Measurements from ENCODE around the gene ZNF18.
A peak's percentile ranks its signal among the peaks of the same experiment; 100 is the strongest.

The ZNF18 gene

GRCh38 chr17:11997147-11997971 lies at the start of gene ZNF18:
TSS of gene ZNF18 (minus strand) at chr17:11997475. CDS start at chr17:11992829, 4,646 bp downstream.
- DNase-seq (ENCODE audit: low read depth), result peak; percentile 47

- DNase-seq (ENCODE audit: low read depth), result no peak
Observed at GRCh38 chr17:12046786-12047185, 49.5 kb upstream of the ZNF18 start.

- DNase-seq (ENCODE audit: low read depth), result no peak
Observed at GRCh38 chr17:12043702-12044101, 46.4 kb upstream of the ZNF18 start.

DNA sequence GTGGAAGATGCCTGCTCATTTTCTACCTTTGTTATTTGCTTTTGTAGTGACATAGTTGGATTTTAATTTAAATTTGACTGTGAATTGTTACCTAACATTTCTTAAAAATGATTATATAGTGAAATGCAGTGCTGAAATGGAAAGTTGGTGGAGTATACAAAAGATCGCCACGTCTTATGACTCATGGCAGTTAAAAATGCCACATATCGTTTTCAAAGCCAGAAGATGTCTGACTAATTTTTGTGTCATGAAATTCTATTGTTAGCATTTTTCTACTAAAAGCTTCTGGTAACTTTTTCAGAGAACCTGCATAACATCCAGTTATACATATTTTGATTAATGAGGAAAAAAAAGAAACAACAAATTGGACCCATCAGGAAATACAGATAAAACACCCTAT lies 44.0 kb upstream of the ZNF18 start:
- DNase-seq (ENCODE audit: low read depth), result peak; percentile 51

- DNase-seq (ENCODE audit: low read depth), result no peak
Observed at GRCh38 chr17:12040478-12040877, 43.2 kb upstream of the ZNF18 start.

GRCh38 chr17:12037970-12038369 lies 40.7 kb upstream of the ZNF18 start:
- DNase-seq (ENCODE audit: low read depth), result no peak

- DNase-seq (ENCODE audit: low read depth), result no peak
Observed at GRCh38 chr17:12035673-12036072, 38.4 kb upstream of the ZNF18 start.

- no peak for DNase-seq (ENCODE audit: low read depth)
Observed at GRCh38 chr17:12034538-12034937, 37.3 kb upstream of the ZNF18 start.

DNA sequence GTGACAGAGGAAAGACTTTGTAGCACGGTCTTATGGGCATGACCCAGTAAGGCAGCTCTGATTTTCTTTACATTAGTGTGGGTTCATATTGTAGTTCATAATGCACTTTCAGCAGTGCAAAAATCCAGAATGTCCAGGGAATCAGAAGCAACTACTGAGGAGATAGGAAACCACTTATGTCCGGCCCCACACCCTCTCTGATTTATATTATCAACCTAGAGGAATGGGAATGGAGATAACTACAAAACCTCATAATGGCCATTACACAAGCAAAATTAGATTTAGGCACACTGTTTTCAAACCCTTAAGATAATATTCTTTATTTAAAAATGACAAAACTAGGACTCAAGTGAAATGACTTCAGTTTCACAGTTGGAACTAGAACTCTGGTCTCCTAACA lies 31.3 kb upstream of the ZNF18 start:
- no peak for DNase-seq (ENCODE audit: low read depth)

- no peak for DNase-seq (ENCODE audit: low read depth)
Observed at GRCh38 chr17:12027658-12028057, 30.4 kb upstream of the ZNF18 start.

GRCh38 chr17:12024327-12024726 lies 27.1 kb upstream of the ZNF18 start:
- no peak for DNase-seq (ENCODE audit: low read depth)

- no peak for DNase-seq (ENCODE audit: low read depth)
Observed at GRCh38 chr17:12022310-12022709, 25.0 kb upstream of the ZNF18 start.

DNA sequence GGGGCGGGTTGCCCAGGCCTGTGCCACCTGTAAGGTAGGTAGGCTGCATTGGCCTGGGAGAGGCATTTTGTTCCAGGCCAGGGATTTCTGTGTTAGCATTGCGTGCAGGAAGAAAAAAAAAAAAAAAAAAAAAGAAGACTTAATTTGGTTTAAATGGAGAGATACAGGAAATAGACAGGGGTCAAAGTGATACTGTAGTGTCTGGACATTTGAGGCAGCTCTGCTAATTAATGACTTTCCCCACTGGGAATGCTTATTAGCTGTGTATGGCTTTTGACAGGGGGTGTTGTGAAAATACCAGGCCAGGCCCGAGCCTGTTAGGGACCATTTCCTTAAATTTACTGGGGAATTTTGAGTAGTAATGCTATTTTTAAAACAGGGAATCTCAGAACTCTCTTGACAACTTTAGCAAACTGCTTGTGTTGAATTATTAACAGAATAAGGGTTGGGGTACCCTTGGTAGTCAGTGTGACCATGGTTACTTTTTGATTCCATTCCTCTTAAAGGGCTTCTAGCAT lies 24.4 kb upstream of the ZNF18 start:
- DNase-seq (ENCODE audit: low read depth), result no peak

DNA sequence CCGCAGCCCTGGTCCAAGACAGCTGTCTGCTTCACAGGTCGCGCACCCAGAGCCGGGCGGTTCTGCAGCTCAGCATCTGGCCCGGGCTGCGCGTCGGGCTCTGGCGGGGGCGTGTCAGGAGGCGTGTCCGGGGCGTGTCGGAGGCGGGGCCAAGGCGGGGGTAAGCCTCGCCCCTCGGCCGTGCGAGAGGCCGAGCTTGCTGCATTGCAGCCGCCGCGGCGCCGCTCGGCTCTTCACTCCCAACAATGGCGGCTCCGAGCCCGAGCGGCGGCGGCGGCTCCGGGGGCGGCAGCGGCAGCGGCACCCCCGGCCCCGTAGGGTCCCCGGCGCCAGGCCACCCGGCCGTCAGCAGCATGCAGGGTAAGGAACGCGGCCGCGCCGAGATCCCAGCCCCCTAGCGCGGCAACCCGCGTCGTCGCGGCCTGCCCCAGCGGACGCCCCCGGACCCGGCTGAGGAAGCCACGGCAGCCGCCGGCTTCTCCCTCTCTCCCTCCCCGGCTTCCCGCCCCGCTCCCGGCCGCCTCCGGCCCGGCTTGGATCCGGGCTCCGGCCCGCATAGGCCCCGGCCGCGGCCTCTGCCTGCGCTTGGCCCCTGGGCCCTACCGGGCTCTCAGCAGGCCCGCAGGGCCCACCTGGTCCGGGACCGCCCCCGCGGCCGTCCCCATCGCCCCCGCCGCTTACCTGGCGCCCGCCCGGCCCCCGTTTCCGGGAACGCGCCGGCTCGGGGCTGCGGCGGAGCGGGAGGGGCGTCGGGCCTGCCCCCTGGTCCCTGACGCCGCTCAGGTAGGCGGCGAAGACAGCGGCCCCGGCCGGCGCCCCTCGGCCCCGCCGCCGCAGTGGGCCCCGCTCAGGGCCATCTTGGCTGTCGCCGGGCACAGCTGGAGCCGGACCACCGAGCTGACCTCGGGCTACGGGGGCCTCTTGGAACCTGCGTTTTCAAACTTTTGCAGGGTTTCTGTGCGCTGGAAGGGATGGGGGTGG lies 23.7 kb upstream of the ZNF18 start, which contains the start of gene MAP2K4:
TSS of gene MAP2K4 (plus strand) at position 236 of the 981 bp plus-strand sequence. CDS start at position 246, 10 bp downstream.
- DNase-seq (ENCODE audit: low read depth), result peak; percentile 26

- DNase-seq (ENCODE audit: low read depth), result no peak
Observed at GRCh38 chr17:12007466-12007865, 10.2 kb upstream of the ZNF18 start.

GRCh38 chr17:11999696-12000095 lies 2.4 kb upstream of the ZNF18 start:
- no peak for DNase-seq (ENCODE audit: low read depth)

- DNase-seq (ENCODE audit: low read depth), result no peak
Observed at GRCh38 chr17:11997972-11998233, 628 bp upstream of the ZNF18 start.

DNA sequence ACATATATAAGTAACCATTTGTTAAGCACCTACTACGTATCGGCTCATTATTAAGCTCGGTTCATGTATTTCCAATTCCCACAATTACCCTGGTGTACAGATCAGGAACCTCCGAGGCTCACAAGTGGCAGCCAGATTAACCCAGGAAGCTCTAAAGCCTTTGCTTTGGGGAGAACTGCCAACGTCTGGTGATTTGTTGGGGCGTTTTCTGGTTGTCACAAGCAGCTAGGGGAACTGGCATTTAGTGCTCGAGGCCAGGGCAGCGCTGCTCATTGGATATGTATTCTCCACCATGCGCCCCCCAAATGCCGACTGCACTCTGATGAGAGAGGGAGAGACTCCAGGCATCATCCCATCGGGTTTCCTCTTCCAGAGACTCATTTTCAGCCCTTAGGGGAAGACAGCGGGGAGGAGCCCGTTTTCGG lies 541 bp downstream of the ZNF18 start:
- no peak for DNase-seq (ENCODE audit: low read depth)

DNA sequence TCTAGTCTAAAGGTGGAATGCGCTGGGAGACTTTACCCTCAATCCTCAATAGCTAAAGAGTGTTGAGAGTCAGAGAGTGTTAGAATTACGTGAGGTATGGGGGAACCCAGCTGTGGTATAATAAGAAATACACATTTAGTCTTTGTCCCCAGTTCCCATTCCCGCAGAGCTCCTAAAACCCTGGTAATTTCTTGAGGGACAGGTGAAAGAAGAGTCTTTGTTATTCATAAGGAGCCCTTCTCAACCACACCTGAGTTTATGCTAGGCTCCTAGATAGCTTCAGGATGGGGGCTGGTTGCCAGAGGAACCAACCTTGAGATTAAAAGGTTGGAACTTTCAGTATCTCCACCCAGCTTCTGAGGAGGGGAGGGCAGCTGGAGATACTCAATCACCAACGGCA lies 5.8 kb downstream of the ZNF18 start:
- no peak for DNase-seq (ENCODE audit: low read depth)

- no peak for DNase-seq (ENCODE audit: low read depth)
Observed at GRCh38 chr17:11990363-11990983, 6.8 kb downstream of the ZNF18 start.

GRCh38 chr17:11986942-11987329 lies 10.3 kb downstream of the ZNF18 start:
- no peak for DNase-seq (ENCODE audit: low read depth)

GRCh38 chr17:11986179-11986941 lies 10.9 kb downstream of the ZNF18 start:
- no peak for DNase-seq (ENCODE audit: low read depth)
